Measurements from ENCODE around the gene SIX4. TPM values are rescaled to one million over a fixed set of nuclear protein-coding genes. Genes with fewer than 3 reads are reported as not detected.
A peak's percentile ranks its signal among the peaks of the same experiment; 100 is the strongest.

The SIX4 gene
- polyA plus RNA-seq, 2 of the 4 experiments (the other 2 are of a cell fraction): 1.8 to 2.3 TPM

- H3K9me3 ChIP-seq: no peaks in the 10 kb centered on the region
- TF ChIP-seq MAFK (IDR thresholded peaks at IDR 0.05; ENCODE audit: partially characterized antibody) (no peak), MAX (IDR thresholded peaks at IDR 0.05) (peak; percentile 35)
- peak; percentile 40 to 56; a peak in 4 of 6 replicates for ATAC-seq
- ChIA-PET CTCF (interaction anchor here (0.6 to 1.4 kb wide), 6 partner anchors 38 to 463 kb away, joined by 3 to 4 read pairs (median 3); no protein-coding TSS in a partner anchor), POLR2A (interaction anchor here (0.6 to 1.1 kb wide), 4 partner anchors 10 to 259 kb away, joined by 3 to 4 read pairs (median 4); partner anchors contain the start of genes SIX1, SLC38A6 and TRMT5)
- peak overlapping the region; percentile 92 for H3K4me2 ChIP-seq
- peak overlapping the region; percentile 73 to 95 for H3K27ac ChIP-seq
- no peak for FAIRE-seq
- DNase-seq (ENCODE audit: low read depth in 1 of 2, low spot score in 1 of 2): peak; percentile 48 to 50
- WGBS (ENCODE audit: missing lambda C conversion rate): 3% methylated on average over 23 of the region's 60 CpGs
- peaks cover 3% of the 10 kb centered on the region; the same call in 1 of the 3 replicates for H3K4me1 ChIP-seq
- peak overlapping the region; percentile 78 for H3K4me3 ChIP-seq
These were observed 1.6 kb downstream of the SIX4 start for GRCh38 chr14:60722357-60723115.

- ChIA-PET POLR2A (interaction anchor here (1.1 kb wide), 1 partner anchor 259 kb away, joined by 4 read pairs; the partner anchor contains the start of genes SLC38A6 and TRMT5), CTCF (interaction anchor here (0.6 to 1.4 kb wide), 6 partner anchors 11 to 530 kb away, joined by 3 to 4 read pairs (median 3); no protein-coding TSS in a partner anchor)
- no peak for ATAC-seq
- Histone ChIP-seq H3K4me2 (peak overlapping the region; percentile 92), H3K9me3 (no peaks in the 10 kb centered on the region), H3K27ac (peak overlapping the region in 1 of 2 experiments; percentile 95; a peak in 3 of 6 replicates), H3K4me1 (peaks cover 3% of the 10 kb centered on the region; the same call in 1 of the 3 replicates), H3K4me3 (peak overlapping the region; percentile 78)
- 28% methylated on average over 11 of the region's 11 CpGs for WGBS (ENCODE audit: missing lambda C conversion rate)
- TF ChIP-seq RFX5 (IDR thresholded peaks at IDR 0.05) (no peak), NFE2L2 (conservative IDR thresholded peaks at IDR 0.05; ENCODE audit: low read length) (no peak), HDAC2 (IDR thresholded peaks at IDR 0.05) (no peak), NR3C1 (IDR thresholded peaks at IDR 0.05) (no peak), SMC3 (IDR thresholded peaks at IDR 0.05) (no peak), HOXA7 (CRISPR knock-in tag; IDR thresholded peaks at IDR 0.05) (no peak), EHMT2 (IDR thresholded peaks at IDR 0.05; ENCODE audit: low read depth) (no peak)
- peak in 1 of 2 experiments; percentile 14 for DNase-seq (ENCODE audit: low read depth in 1 of 2, low spot score in 1 of 2)
- no peak for FAIRE-seq
These were observed 2.1 kb downstream of the SIX4 start for GRCh38 chr14:60722107-60722356.

GRCh38 chr14:60721326-60722106 lies 2.6 kb downstream of the SIX4 start:
- ChIA-PET CTCF (interaction anchor here (0.6 to 1.4 kb wide), 8 partner anchors 12 to 531 kb away, joined by 3 to 4 read pairs (median 3); no protein-coding TSS in a partner anchor), POLR2A (no interaction called here)
- peak; percentile 26 to 40; a peak in 3 of 6 replicates for ATAC-seq
- Histone ChIP-seq H3K4me1 (peaks cover 3% of the 10 kb centered on the region; the same call in 1 of the 3 replicates), H3K4me2 (peak overlapping the region; percentile 92), H3K27ac (peak overlapping the region in 1 of 2 experiments; percentile 95; a peak in 3 of 6 replicates), H3K9me3 (no peaks in the 10 kb centered on the region), H3K4me3 (peak overlapping the region; percentile 78)
- 76% methylated on average over 67 of the region's 70 CpGs for WGBS (ENCODE audit: missing lambda C conversion rate)
- peak; percentile 16 to 44 for DNase-seq (ENCODE audit: low read depth in 1 of 2, low spot score in 1 of 2)
- no peak for FAIRE-seq
- no peak for TF ChIP-seq REST (IDR thresholded peaks at IDR 0.05)
- TF ChIP-seq TP53 (CRISPR knock-in tag; IDR thresholded peaks at IDR 0.05): no peak
- TF ChIP-seq HDAC2 (IDR thresholded peaks at IDR 0.05): no peak
- TF ChIP-seq FOSB (CRISPR knock-in tag; IDR thresholded peaks at IDR 0.05): no peak
- TF ChIP-seq BCL3 (IDR thresholded peaks at IDR 0.05): no peak
- TF ChIP-seq PBX3 (IDR thresholded peaks at IDR 0.05): no peak
- TF ChIP-seq RAD21 (conservative IDR thresholded peaks at IDR 0.05 in 1 of 2, IDR thresholded peaks at IDR 0.05 in 1 of 2): peak; percentile 16 to 17; a peak in 1 of 5 replicates
- no peak for TF ChIP-seq ATOH8 (CRISPR knock-in tag; IDR thresholded peaks at IDR 0.05; ENCODE audit: low read depth)
- peak; percentile 28; the same call in 2 of the 3 replicates for TF ChIP-seq CTCF (IDR thresholded peaks at IDR 0.05)
- peak; percentile 29; the same call in 1 of the 2 replicates for TF ChIP-seq MAX (IDR thresholded peaks at IDR 0.05)
- TF ChIP-seq SMC3 (IDR thresholded peaks at IDR 0.05): 0 out of 3 replicates have a peak, but pooled peaks have one; percentile 11
- TF ChIP-seq CEBPB (IDR thresholded peaks at IDR 0.05): no peak
- no peak for TF ChIP-seq CBX2 (IDR thresholded peaks at IDR 0.05; ENCODE audit: borderline replicate concordance, low read depth)

All from A549 (cell line).